RWPE2 (cell line): Measurements from ENCODE around the gene SPATA31E1.
"Not testable (repeated sequence)": the region's sequence is repeated elsewhere in the genome, so short reads cannot be mapped to it uniquely, and the experiment has no call there.

Experiments
- ATAC-seq: fragments of 200-7000 bp; cut with Tn5 transposase; 3 replicates; pipeline ENCODE4 v1.9.1; 2021; ENCODE audit warnings: low read depth
- DNase-seq: peaks from one replicate; pipeline ENCODE4 v3.0.0-alpha.2; 2020; ENCODE audit warnings: low spot score
- H3K27ac ChIP-seq: fragments of 450-650 bp; 2 replicates; pipeline ENCODE4 v1.5.1; 2017; ENCODE audit warnings: mild to moderate bottlenecking; ENCODE audit not compliant: poor library complexity, severe bottlenecking
- H3K27me3 ChIP-seq: fragments of 250-450 bp; sonication (Bioruptor Pico); 2 replicates; pipeline ENCODE4 v1.5.1; 2021; ENCODE audit warnings: mild to moderate bottlenecking, moderate library complexity; ENCODE audit not compliant: insufficient read depth, poor library complexity, severe bottlenecking
- H3K36me3 ChIP-seq: fragments of 250-450 bp; sonication (Bioruptor Pico); 2 replicates; pipeline ENCODE4 v1.5.1; 2020; ENCODE audit warnings: low read depth, mild to moderate bottlenecking, moderate library complexity
- H3K4me1 ChIP-seq: fragments of 250-450 bp; sonication (Bioruptor Pico); 2 replicates; pipeline ENCODE4 v1.5.1; 2021; ENCODE audit warnings: mild to moderate bottlenecking, moderate library complexity; ENCODE audit not compliant: insufficient read depth, poor library complexity, severe bottlenecking
- H3K4me3 ChIP-seq: fragments of 250-450 bp; sonication (Bioruptor Pico); 2 replicates; pipeline ENCODE4 v1.5.1; 2021; ENCODE audit warnings: mild to moderate bottlenecking, moderate library complexity; ENCODE audit not compliant: severe bottlenecking
- H3K9me3 ChIP-seq: fragments of 250-450 bp; sonication (Bioruptor Pico); 2 replicates; pipeline ENCODE4 v1.5.1; 2021; ENCODE audit warnings: mild to moderate bottlenecking, moderate library complexity; ENCODE audit not compliant: severe bottlenecking
- CTCF ChIP-seq: fragments of 450-650 bp; IDR thresholded peaks from one replicate; pipeline ENCODE4 v1.5.1; 2017; ENCODE audit warnings: mild to moderate bottlenecking, moderate library complexity; ENCODE audit not compliant: poor library complexity, severe bottlenecking

Gene SPATA31E1

DNA sequence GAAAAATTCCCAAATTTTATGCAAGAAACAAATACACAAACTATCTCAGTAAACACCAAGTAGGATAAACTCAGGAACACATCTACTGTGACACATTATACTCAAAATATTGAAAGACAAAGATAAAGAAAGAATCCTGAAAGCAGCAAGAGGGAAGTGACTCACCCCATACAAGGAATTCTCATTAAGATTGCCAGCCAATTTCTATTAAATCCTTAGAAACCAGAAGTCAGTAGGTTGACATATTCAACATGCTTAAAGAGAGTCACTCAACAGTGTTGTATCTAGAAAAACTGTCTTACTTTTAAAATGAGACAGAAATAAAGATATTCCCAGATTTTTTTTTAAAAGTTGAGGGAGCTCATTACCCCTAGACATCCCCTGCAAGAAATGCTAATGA lies 15.5 kb downstream of the SPATA31E1 start:
- Histone ChIP-seq H3K36me3 (no peaks in the 10 kb centered on the region), H3K4me1 (no peaks in the 10 kb centered on the region), H3K27ac (no peak overlapping the region), H3K27me3 (no peaks in the 10 kb centered on the region), H3K9me3 (no peaks in the 10 kb centered on the region), H3K4me3 (no peak overlapping the region)
- no peak for TF ChIP-seq CTCF
- no peak for DNase-seq
- no peak for ATAC-seq

- not testable (repeated sequence) for ATAC-seq, H3K27ac ChIP-seq, DNase-seq, H3K27me3 ChIP-seq, H3K36me3 ChIP-seq, H3K4me1 ChIP-seq, H3K4me3 ChIP-seq, H3K9me3 ChIP-seq
Observed at GRCh38 chr9:87902371-87902770, 19.7 kb downstream of the SPATA31E1 start.

- Histone ChIP-seq H3K27ac (no peak overlapping the region), H3K4me3 (no peak overlapping the region), H3K9me3 (no peaks in the 10 kb centered on the region), H3K36me3 (no peaks in the 10 kb centered on the region), H3K27me3 (no peaks in the 10 kb centered on the region), H3K4me1 (no peaks in the 10 kb centered on the region)
- no peak for TF ChIP-seq CTCF
- ATAC-seq, result no peak
- no peak for DNase-seq
Observed at GRCh38 chr9:87909310-87910041, 26.8 kb downstream of the SPATA31E1 start.

DNA sequence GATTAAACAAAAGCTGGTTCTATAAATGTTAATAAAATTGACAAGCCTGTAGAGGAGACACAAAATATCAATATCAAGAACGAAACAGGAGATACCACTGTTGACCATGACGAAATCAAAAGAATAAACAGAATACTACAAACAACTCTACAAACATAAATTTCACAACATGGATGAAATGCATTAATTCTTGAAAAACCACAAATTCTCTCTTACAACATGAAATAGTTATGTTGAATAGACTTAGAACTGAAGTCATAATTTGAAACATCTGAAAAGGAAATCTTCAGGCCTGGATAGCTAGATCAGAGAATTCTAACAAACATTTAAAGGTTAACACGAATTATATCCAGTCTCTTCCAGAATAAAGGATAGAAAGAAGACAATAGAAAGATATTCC lies 28.1 kb downstream of the SPATA31E1 start:
- H3K27me3 ChIP-seq, result no peaks in the 10 kb centered on the region
- H3K4me1 ChIP-seq, result no peaks in the 10 kb centered on the region
- H3K4me3 ChIP-seq, result no peak overlapping the region
- H3K36me3 ChIP-seq, result no peaks in the 10 kb centered on the region
- TF ChIP-seq CTCF, result no peak
- ATAC-seq (no peak), DNase-seq (no peak)
- H3K27ac ChIP-seq, result no peak overlapping the region
- H3K9me3 ChIP-seq, result no peaks in the 10 kb centered on the region

GRCh38 chr9:87917662-87918061 lies 35.0 kb downstream of the SPATA31E1 start, which contains the start of gene SPATA31C1:
SPATA31C1 (plus strand) TSS chr9:87917962.
- not testable (repeated sequence) for H3K4me1 ChIP-seq, ATAC-seq, H3K27me3 ChIP-seq, H3K36me3 ChIP-seq, H3K4me3 ChIP-seq, H3K9me3 ChIP-seq, H3K27ac ChIP-seq, DNase-seq

DNA sequence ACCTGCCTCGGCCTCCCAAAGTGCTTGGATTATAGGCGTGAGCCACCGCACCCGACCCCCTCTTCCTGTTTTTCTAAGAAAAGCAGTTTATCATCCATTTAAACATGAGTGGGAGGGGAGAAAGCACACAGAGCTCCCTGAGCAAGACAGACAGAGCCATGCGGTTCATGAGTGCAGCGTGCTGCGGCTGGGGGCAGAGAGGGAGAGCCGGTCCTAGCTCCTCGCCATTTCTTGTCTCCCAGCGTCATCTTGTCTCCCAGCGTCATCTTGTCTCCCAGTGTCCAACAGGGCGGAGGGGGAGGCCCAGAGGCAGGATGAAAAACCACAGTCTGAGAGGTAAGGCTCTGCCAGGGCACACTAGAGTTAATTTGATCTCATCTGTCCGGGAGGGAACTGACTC lies 36.3 kb downstream of the SPATA31E1 start:
- DNase-seq, H3K9me3 ChIP-seq, H3K27me3 ChIP-seq, H3K4me1 ChIP-seq, H3K4me3 ChIP-seq, H3K27ac ChIP-seq, ATAC-seq, H3K36me3 ChIP-seq: not testable (repeated sequence)

GRCh38 chr9:87921561-87921960 lies 38.9 kb downstream of the SPATA31E1 start:
- DNase-seq, H3K27ac ChIP-seq, H3K4me1 ChIP-seq, H3K9me3 ChIP-seq, H3K4me3 ChIP-seq, ATAC-seq, H3K36me3 ChIP-seq, H3K27me3 ChIP-seq: not testable (repeated sequence)

DNA sequence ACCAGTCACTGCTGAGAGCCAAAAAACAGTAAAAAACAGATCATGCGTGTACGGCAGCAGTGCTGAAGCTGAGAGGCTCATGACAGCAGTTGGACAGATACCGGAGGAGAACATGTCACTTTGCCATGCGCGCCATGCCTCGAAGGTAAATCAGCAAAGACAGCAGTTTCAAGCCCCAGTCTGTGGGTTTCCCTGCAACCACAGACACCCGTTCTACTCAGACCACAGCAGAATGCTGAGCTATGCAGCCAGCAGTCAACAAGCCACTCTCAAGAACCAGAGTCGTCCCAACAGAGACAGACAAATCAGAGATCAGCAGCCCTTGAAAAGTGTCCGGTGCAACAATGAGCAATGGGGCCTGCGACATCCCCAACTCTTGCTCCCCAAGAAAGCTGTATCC lies 40.3 kb downstream of the SPATA31E1 start:
- not testable (repeated sequence) for H3K27ac ChIP-seq, H3K4me1 ChIP-seq, H3K27me3 ChIP-seq, H3K9me3 ChIP-seq, DNase-seq, H3K36me3 ChIP-seq, H3K4me3 ChIP-seq, ATAC-seq

DNA sequence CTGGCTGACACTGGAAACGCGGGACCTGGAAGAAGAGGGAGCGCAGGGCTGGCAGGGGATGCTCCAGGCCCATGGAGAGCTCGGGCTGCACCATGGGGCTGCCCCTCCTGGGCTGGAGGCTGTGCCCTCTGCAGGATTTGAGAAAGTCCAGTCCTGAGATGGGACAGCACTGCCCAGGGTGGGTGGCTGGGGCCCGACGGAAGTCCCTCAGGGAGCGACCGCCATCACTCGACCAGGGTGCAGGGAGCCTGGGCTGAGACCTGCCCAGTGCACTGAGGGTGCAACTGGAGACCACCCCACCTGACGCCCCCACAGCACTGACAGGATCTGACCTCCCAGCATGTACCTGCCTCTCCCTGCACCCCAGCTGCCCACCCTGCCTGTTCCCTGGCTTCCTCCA lies 42.2 kb downstream of the SPATA31E1 start:
- not testable (repeated sequence) for H3K4me1 ChIP-seq, H3K27ac ChIP-seq, H3K9me3 ChIP-seq, H3K4me3 ChIP-seq, H3K27me3 ChIP-seq, H3K36me3 ChIP-seq, ATAC-seq, DNase-seq
